Activated CD4-positive, CD25-positive, alpha-beta regulatory T cell (primary cell): ENCODE data around the gene CCDC71L.

ENCODE experiments used
- DNase-seq, 4 experiments: peaks; one replicate each; lab custom pipeline; 2025; lab: John Stamatoyannopoulos, UW

CCDC71L gene

DNA sequence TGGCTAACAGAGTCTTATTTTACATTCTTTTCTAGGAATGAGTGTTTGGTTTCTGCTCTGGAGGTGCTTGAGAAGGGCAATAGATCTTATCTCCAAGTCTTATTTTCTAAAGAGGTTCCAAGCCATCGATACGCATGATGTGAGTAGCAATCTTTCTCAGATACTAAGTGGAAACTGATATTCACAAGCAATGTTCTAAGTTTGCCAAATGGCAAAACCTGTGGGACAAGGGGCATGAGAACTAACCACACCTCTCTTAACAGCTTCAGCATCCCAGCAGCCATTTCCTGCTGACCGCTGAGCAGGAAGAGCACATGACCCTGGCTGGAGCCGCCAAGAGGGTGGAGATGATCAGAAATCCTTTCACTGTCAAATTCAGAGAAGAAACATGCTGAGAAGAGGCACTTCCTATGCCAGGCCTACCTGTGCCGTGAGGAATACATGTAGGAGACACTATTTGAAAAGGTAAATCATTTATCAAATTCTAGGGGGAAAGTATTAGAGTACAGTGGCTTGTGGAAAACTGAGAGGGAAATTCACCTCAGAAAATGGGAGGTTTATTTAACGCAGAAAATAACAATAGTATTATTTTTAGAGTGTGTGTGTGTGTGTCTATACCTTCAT is 35.2 kb downstream of the CCDC71L start:
- no peak for DNase-seq

DNA sequence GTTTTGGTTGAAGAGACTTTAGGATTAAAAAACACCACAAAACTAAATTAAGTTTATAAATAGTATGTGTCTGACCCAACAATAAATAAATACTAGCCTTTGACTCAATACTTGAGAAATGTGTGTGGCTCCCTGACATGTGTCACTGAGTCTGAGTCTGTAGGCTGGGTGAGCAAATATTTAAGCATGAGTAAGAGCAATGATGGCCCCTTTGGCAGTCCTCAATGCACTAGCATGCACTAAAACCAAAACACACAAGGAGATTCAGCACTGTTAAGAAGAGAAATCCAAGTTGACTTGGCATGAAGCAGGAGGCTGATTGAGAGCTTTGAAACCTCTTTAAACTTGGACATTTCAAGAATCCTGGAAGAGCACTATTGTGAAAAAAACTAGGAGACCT is 37.1 kb downstream of the CCDC71L start:
- no peak for DNase-seq

DNA sequence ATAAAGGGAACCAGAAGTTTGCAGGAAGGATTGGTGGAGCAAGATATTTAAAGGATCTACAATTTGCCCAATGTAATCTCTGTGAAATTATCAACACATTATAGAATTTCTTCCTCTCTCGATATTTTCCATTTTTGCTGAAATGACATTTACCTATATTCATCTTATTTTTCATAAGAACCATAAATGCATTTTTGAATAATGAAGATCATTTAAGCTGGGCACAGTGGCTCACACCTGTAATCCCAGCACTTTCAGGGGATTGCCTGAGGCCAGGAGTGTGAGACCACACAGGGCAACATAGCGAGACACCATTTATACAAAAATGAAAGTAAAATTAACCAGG is 37.7 kb downstream of the CCDC71L start:
- DNase-seq = no peak

DNA sequence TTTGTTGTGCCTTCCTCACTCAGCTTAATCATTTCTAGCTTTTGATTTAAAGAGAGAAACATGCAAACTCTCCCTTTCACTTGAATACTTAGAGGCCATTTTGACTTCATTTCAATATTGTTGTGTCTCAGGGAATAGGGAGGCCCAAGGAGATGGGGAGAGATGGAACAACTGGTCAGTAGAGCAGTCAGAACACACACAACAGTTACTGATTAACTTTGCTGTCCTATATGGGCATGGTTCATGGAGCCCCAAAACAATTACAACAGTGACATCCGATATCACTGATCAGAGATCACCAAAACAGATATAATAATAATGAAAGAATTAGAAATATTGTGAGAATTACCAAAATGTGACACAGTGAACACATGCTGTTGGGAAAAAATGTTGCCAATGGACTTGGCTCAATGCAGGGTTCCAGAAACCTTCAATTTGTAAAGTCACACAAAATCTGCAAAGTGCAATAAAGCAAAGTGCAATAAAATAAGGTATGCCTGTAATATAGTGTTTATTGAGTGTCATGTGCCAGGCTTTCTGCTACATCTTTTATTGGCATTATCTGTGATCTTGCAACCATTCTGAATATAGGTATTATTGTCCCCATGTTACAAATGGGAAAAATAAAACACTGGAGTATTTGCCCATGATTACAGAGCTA is 38.2 kb downstream of the CCDC71L start:
- DNase-seq = no peak

DNA sequence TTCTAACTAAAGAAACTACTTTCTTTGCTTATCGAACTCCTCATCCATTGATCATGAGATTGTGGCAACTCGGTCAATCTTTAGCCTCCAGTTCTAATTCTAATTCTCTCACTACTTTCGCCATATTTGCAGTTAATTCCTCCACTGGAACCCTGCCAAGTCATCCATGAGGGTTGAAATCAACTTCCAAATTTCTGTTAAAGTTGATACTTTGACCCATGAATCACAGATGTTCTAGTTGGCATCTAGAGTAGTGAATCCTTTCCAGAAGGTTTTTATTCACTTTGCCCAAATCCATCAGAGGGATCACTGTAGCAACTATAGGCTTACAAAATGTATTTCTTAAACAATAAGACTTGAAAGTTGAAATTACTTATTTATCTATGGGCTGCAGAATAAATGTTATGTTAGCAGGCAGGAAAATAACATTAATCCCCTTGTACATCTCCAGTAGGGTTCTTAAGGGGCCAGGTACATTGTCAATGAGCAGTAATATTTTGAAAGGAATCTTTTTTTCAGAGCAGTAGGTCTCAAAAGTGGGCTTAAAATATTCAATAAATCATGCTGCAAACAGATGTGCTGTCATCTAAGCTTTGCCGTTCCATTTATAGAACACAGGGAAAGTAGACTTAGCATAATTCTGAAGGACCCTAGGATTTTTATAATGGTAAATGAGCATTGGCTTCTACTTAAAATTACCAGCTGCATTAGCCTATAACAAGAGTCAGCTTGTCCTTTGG is 39.4 kb downstream of the CCDC71L start:
- DNase-seq = no peak

DNA sequence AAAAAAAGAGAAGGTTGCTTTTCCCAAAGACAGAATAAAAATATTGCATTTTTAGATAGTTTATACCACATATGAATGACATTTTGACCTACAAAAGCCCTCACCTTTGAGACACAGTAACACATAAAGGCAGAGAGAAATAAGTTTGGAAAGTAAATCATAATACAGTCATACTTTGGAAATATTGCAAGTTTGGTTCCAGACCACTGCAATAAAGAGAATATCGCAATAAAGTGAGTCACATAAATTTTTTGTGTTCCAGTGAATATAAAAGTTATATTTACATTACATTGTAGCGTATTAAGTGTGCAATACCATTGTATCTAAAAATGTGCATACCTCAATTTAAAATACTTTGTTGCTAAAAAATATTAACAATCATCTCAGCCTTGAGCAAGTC is 40.3 kb downstream of the CCDC71L start:
- no peak for DNase-seq

DNA sequence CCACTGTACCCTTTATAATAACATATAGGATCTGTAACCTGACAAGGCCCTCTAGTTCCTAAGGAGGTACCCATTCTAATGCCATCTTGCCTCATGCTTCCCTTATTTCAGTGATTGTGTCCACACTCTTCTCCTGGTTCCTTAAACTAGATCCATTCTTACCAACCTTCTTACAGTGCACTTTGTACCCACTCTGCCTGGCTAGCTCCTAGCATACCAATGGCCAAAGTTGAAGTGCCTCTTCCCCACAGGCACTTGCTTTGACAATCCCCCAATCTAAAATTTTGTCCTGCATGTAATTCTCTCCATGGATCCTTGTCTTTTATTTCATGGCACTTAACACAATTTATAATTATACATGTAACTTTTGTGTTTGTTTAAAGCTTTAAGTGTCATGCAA is 40.9 kb downstream of the CCDC71L start:
- no peak for DNase-seq

DNA sequence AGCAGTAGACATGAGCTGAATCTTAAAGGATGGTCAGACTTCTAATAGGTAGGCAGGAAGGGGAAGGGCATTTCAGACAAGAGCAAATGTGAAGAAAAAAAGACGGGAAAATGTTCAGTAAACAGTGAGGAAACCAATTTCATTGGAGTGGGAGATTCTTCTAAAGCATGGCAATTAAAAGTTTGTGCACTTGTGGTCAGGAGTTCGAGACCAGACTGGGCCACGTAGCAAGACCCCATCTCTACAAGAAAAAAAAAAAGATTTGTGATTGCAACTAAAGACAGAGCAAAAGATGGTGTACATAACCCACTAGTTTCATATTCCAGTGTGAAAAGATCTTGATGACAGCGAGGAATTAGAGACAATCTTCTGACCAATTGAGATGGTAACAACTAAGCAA is 41.7 kb downstream of the CCDC71L start:
- no peak for DNase-seq

DNA sequence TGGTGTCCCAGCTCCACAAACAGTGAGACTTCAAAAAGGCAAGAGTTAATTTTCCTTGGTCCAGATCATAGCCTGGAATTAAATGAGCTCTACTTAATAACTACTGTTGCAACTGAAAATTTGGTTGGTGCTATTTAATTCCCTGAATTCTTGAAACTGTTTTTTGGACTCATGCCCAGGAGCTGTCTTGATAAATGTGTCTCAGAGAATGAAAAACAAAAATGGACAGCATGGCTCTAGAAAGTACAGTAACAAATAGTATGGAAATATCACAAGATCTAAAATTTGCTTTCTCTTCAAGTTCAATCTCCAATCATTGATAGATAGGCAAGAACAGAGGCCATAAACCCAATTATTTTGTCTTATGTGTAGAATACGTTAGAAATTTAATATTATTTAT is 42.5 kb downstream of the CCDC71L start:
- no peak for DNase-seq

DNA sequence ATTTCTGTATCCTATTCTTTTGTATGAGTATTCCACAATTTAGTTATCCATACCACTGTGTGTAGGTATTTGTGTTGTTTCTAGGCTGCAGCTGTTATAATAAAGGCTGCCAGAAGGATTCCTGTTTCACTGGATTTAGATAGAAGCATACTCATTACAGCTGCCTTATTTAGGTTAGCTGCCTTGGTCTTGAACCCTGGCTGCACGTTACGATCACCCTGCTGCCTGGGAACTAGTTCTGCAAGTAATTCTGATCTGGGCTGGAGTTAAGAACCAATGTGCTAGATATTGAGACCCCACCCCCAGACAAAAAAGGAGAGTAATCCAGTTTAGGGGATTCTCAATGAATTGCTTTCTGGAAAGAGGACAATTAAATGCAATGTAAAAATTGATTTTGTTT is 43.1 kb downstream of the CCDC71L start:
- DNase-seq = no peak

DNA sequence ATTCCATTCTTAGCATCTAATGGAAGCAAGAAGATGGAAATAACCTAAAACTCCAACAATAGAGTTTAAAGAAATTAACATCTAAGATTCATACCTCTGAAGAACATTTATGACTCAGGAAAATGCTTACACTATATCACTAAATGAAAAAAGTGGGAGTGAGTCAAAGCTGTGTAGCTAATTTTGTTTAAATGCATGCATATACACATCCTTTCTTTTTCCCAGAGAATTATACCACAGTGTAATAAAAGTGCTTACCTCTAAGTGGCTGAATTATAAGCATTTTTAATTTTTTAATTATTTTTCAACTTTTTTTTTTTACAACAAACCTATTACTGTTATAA is 44.3 kb downstream of the CCDC71L start:
- DNase-seq = no peak

DNA sequence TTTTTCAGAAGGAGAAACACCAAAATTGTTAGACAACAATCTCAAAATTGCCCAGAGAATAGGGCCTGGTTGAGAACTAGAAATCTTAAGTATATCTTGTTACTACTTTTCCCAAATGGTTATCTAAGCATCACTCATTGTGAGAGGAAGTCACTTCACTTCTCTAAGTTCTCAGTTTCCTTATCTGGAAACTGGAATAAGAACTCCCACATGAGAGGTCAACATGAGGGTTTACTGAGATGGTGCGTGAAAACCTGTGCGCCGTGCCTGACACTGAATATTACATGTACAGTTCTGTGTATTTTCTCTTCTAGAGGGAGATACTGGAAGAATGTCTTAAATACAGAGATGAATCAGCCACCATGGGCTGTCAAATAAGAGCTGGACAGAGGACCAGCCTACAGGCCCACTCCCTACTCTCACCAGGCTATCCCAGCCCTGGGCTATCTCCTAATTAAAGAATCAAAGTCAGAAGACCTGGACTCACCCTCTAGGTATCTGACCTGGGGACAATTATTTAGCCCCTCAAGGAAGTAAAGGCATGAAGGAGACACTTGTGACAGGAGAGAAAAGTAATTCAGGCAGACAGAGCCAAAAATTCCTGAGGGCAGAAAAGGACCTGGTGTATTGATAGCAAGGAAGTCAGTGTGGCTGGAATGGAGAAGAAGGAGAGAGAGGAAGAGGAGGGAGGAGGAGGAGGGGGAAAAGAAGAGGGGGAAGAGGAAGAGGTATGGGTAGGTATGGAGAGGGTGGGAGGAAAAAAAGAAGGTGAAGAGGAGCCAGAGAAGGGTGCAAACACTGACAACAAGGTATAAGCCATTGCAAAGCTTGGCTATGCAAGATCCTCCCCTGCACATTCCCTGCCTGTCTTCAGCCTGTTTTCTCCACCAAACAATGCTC is 44.9 kb downstream of the CCDC71L start:
- no peak for DNase-seq

DNA sequence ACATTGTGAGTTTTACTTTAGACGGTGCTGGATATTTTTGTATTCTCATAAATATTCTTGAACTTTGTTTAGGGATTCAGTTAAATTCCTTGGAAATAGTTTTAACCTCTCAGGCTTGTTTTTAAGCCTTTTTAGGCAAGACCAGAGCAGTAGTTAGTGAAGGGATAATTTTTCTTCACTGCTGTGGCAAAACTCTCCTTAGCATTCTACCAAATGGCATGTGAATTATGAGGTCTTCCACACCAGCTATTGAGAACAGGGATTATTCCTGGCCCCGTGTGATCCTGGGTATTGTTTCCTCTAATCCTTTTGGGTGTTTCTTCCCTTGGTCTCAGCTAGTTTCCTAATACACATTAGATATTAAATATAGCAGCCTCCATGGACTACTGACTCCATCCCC is 46.2 kb downstream of the CCDC71L start:
- no peak for DNase-seq

DNA sequence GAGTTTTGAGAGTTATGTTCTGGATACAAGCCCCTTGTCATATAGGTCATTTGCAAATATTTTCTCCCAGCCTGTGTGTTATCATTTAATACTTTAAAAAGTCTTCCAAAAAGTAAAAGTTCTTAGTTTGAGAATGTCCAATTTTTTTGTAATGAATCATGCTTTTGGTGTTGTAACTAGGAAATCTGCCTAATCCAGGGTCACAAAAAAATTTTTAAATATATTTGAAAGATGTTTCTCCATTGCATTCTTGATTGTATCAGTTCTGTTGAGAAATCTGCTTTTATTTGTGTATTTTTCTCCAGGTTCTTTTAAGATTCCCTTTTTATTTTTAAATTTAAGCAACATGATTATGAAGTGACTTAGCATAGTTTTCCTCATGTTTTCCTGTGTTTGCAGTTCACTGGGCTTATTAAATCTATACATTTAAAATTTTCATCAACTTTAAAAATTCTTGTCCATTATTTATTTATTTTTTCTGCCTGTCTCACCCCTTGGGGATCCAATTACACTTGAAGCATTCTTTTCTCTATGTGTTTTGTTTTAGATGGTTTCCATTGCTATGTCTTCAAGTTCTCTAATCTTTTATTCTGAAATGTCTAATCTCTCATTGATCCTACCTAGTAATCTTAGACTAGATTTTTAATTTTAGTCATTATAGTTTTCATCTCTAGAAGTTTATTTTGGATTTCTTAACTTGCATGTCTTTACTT is 47.0 kb downstream of the CCDC71L start:
- DNase-seq = no peak

DNA sequence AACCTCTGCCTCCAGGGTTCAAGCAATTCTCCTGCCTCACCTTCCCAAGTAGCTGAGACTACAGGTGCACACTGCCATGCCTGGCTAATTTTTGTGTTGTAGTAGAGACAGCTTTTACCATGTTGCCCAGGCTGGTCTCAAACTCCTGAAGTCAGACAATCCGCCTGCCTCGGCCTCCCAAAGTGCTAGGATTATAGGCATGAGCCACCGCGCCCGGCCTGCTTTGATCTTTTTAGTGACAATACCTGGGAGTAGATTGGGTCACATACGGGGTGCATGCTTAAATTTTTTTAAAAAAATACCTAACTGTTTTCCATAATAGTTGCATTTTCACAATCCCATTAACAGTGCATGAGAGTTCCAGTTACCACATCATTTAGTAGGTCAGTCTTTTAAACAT is 47.7 kb downstream of the CCDC71L start:
- DNase-seq = no peak

DNA sequence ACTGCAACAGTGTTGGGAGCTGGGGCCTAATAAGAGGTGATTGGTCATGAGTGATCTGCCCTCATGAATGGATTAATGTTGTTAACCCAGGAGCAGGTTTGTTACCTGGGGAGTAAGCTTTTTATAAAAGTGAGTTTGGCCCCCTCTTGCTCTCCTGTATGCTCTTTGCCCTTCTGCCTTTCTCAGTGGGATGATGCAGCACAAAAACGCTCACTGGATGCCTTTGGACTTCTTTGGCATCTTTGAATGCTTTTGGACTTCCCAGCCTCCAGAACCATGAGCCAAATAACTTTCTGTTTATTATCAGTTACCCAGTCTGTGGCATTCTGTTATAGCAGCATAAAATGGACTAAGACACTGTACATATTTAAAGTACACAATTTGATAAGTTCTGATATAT is 48.5 kb downstream of the CCDC71L start:
- no peak for DNase-seq

DNA sequence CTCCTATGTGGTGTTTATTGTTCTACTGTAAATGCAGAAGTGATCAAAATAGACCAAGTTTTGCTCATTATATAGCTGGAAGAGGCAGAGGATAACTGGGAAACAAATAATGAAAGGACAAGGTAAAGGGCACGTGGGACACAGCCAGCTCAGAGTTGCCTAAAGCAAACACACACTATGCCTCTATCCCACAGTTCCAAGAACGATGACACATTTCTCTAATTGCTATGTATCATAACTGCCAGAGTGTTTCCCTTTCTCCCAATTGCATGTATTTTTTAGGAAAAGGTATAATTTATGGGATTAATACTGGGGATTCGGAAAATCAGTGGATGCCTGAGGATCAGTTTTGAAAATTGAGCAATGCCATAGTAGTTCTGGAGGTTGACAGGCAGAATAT is 49.0 kb downstream of the CCDC71L start:
- DNase-seq = no peak

DNA sequence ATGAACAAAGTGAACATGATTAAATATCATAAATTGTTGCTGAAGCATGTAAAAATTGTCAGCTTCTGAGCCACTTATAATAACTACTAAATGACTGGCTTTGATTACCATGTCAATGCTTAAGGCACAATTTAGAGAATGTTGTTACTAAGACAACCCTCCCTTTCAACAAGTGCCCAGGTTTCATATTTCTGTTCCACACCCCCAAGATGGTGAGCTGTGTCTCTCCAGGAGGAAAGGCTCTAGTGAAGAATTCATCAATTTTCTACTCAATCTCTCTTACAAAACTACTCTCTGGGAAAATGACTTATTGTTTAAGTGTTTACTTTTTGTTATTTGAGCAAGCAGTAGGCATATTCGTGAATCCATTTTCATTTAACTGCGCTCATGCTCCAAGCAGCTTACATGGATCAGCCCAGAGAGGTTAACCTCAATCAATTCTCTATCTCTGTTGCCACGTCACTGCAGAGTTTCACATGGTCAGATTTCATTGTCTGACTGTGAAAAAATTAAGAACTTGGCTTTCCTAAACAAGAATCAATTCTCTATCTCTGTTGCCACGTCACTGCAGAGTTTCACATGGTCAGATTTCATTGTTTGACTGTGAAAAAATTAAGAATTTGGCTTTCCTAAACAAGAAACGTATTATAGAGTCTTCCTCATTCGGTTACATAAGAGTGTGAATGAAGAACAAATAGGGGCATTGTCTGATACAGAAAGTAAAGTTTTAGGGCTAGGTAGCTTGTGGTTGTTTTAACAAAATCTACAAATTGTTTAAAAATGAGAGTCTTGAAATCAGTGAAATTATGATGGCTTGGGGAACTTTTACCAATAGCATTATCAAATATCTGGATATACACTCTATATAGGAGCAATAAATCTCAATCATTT is 49.7 kb downstream of the CCDC71L start:
- no peak for DNase-seq

DNA sequence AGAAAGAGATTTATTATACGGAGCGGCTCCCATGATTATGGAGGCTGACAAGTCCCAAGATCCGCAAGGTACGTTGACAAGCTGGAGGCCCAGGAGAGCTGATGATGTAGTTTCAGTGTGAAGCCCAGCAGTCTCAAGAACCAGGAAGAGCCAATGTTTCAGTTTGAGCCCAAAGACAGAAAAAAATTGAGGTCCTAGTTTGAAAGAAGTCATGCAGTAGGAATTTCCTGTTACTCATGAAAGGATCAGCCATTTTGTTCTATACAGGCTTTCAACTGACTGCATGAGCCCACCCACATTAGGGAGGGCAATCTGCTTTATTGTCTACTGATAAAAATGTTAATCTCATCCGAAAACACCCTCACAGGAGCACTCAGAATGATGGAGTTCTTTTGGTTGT is 51.5 kb downstream of the CCDC71L start:
- DNase-seq = no peak

DNA sequence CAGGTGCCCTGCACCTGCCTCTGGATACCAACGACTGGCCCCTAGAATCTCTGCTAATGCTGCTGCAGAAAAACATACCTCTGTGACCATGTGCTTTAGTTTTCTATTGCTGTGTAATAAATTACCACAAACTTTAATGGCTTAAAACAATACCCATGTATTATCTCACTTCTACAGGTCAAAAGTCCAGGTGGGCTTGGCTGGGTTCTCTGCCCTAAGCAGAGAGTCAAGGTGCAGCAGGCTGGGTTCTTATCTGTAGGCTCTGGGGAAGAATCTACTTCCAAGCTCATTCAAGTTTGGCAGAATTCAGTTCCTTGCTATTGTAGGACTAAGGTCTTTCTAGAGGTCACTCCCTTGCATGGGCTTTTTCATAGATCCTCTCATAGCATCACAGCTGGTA is 52.3 kb downstream of the CCDC71L start:
- no peak for DNase-seq
